Mesenchymal stem cell (in vitro differentiated cells and primary cell): ENCODE data around the gene BAD.
A peak's percentile ranks its signal among the peaks of the same experiment; 100 is the strongest.

ENCODE experiments used
- DNase-seq: peaks from one replicate; pipeline ENCODE4 v3.0.0-alpha.2; 2013
- H2AFZ ChIP-seq: one replicate; pipeline ENCODE4 v1.6.1; 2013; ENCODE audit warnings: low read depth, mild to moderate bottlenecking, control low read depth, inconsistent platforms, low read length, moderate library complexity
- H2AK5ac ChIP-seq: 2 replicates; pipeline ENCODE4 v1.6.1; 2013; ENCODE audit warnings: low read length, moderate library complexity, mild to moderate bottlenecking, inconsistent platforms; ENCODE audit not compliant: severe bottlenecking
- H2BK120ac ChIP-seq: one replicate; pipeline ENCODE4 v1.6.1; 2013; ENCODE audit warnings: low read depth, mild to moderate bottlenecking, inconsistent platforms, low read length, moderate library complexity
- H2BK12ac ChIP-seq, 2 experiments: one replicate each; pipeline ENCODE4 v1.6.1; 2013; ENCODE audit warnings: inconsistent platforms in 2 of 2, low read length in 2 of 2, mild to moderate bottlenecking in 2 of 2, moderate library complexity in 2 of 2, control low read depth in 1 of 2
- H2BK15ac ChIP-seq: one replicate; pipeline ENCODE4 v1.6.1; 2013; ENCODE audit warnings: mild to moderate bottlenecking, low read depth, inconsistent platforms; ENCODE audit not compliant: poor library complexity, severe bottlenecking
- H2BK5ac ChIP-seq: 2 replicates; pipeline ENCODE4 v1.6.1; 2013; ENCODE audit warnings: low read depth, mild to moderate bottlenecking, low read length, control low read depth, inconsistent platforms; ENCODE audit not compliant: poor library complexity, severe bottlenecking
- H3K14ac ChIP-seq, 2 experiments: one replicate each; pipeline ENCODE4 v1.6.1; 2013; ENCODE audit warnings: inconsistent platforms in 2 of 2, low read length in 2 of 2, control low read depth in 1 of 2, mild to moderate bottlenecking in 1 of 2, moderate library complexity in 1 of 2
- H3K18ac ChIP-seq, 2 experiments: one replicate each; pipeline ENCODE4 v1.6.1; 2013; ENCODE audit warnings: inconsistent platforms in 2 of 2, low read length in 2 of 2, control low read depth in 1 of 2, low read depth in 1 of 2, mild to moderate bottlenecking in 1 of 2
- H3K23ac ChIP-seq, 2 experiments: one replicate each; pipeline ENCODE4 v1.6.1; 2013; ENCODE audit warnings: inconsistent platforms in 2 of 2, low read length in 2 of 2, mild to moderate bottlenecking in 2 of 2, moderate library complexity in 2 of 2, control low read depth in 1 of 2
- H3K27ac ChIP-seq: 2 replicates; pipeline ENCODE4 v1.5.1; 2013; ENCODE audit warnings: mild to moderate bottlenecking, moderate library complexity, low read length, control low read depth, inconsistent platforms; ENCODE audit not compliant: poor library complexity, severe bottlenecking
- H3K27me3 ChIP-seq, 2 experiments: 2 replicates each; pipeline versions ENCODE4 v1.6.1 to v1.7.0; 2013; ENCODE audit warnings: low read length in 2 of 2, mild to moderate bottlenecking in 2 of 2, moderate library complexity in 2 of 2, control low read depth in 1 of 2, inconsistent platforms in 1 of 2; ENCODE audit not compliant: control insufficient read depth in 1 of 2, insufficient read depth in 1 of 2
- H3K36me3 ChIP-seq, 2 experiments: 2 replicates each; pipeline versions ENCODE4 v1.6.1 to v1.7.0; 2013; ENCODE audit warnings: low read length in 2 of 2, control low read depth in 1 of 2, inconsistent platforms in 1 of 2, low read depth in 1 of 2, mild to moderate bottlenecking in 1 of 2; ENCODE audit not compliant: insufficient read depth in 2 of 2, control insufficient read depth in 1 of 2
- H3K4ac ChIP-seq, 2 experiments: one replicate each; pipeline ENCODE4 v1.6.1; 2013; ENCODE audit warnings: inconsistent platforms in 2 of 2, low read length in 2 of 2, mild to moderate bottlenecking in 2 of 2, moderate library complexity in 2 of 2, control low read depth in 1 of 2, low read depth in 1 of 2
- H3K4me1 ChIP-seq: 2 replicates; pipeline ENCODE4 v1.6.1; 2013; ENCODE audit warnings: low read depth, low read length, control low read depth; ENCODE audit not compliant: control insufficient read depth, insufficient read depth
- H3K4me2 ChIP-seq: 2 replicates; pipeline ENCODE4 v1.6.1; 2013; ENCODE audit warnings: low read length, mild to moderate bottlenecking, inconsistent platforms; ENCODE audit not compliant: poor library complexity, severe bottlenecking
- H3K4me3 ChIP-seq, 2 experiments: 2 replicates each; pipeline versions ENCODE4 v1.5.1 to v1.7.0; 2013; ENCODE audit warnings: low read length in 2 of 2, mild to moderate bottlenecking in 2 of 2, control low read depth in 1 of 2, low read depth in 1 of 2; ENCODE audit not compliant: insufficient read depth in 1 of 2
- H3K79me1 ChIP-seq: replicated peaks from 2 replicates; pipeline ENCODE4 v1.6.1; 2013; ENCODE audit warnings: mild to moderate bottlenecking, control low read depth, low read length, inconsistent platforms; ENCODE audit not compliant: poor library complexity, severe bottlenecking
- H3K9ac ChIP-seq: 2 replicates; pipeline ENCODE4 v1.7.0; 2013; ENCODE audit warnings: mild to moderate bottlenecking, low read length, moderate library complexity
- H3K9me3 ChIP-seq: 2 replicates; pipeline ENCODE4 v1.7.0; 2013; ENCODE audit warnings: mild to moderate bottlenecking, low read length; ENCODE audit not compliant: control insufficient read depth
- H4K8ac ChIP-seq: one replicate; pipeline ENCODE4 v1.6.1; 2013; ENCODE audit warnings: inconsistent platforms, mild to moderate bottlenecking, low read length, moderate library complexity
- H4K91ac ChIP-seq: one replicate; pipeline ENCODE4 v1.6.1; 2013; ENCODE audit warnings: mild to moderate bottlenecking, low read length, inconsistent platforms
- WGBS: methylation state at CpG from one replicate; pipeline ENCODE4 v1.1.7; 2013; ENCODE audit warnings: mixed read lengths; 5-methylcytosine and 5-hydroxymethylcytosine counted together

BAD gene

DNA sequence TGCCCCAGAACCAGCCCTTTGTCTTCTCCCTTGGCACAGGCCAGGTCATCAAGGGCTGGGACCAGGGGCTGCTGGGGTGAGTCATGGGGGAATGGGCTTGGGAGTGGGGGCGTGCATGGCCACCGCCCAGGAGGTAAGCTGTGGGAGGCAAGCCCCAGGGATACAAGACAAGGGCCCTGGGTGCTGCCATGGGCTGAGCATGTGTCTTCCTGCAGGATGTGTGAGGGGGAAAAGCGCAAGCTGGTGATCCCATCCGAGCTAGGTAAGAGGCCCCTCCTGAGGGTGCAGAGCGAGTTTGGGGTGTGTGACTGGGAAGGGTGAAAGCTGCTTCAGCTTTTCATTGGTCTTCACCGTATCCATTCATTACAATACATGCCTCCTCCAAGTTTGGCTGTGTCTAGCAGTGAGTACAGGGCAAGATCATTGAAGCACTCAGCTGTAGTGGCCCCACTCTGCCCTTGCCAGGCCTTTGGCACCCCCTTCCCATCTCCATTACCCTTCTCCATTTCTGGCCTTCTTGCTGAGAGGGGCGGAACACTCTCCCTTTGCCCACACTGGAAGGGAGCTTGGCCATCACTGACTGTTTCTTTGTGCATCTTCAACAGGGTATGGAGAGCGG, 41.1 kb downstream of the BAD start:
- H2BK120ac ChIP-seq: no peak overlapping the region
- H2AFZ ChIP-seq: no peak overlapping the region
- peak overlapping the region in 1 of 2 experiments; percentile 61 for H3K23ac ChIP-seq
- H3K18ac ChIP-seq: no peak overlapping the region
- H3K4me3 ChIP-seq: peak overlapping the region in 1 of 2 experiments; percentile 89
- no peak overlapping the region for H2BK15ac ChIP-seq
- DNase-seq: no peak
- peak overlapping the region in 1 of 2 experiments; percentile 33 for H3K14ac ChIP-seq
- peak overlapping the region; percentile 0 for H3K27ac ChIP-seq
- no peak overlapping the region for H4K8ac ChIP-seq
- H3K79me1 ChIP-seq: peaks cover 9% of the 10 kb centered on the region
- H4K91ac ChIP-seq: no peak overlapping the region
- no peak overlapping the region for H2BK12ac ChIP-seq
- 81% methylated on average over 5 of the region's 8 CpGs for WGBS
- no peak overlapping the region for H2AK5ac ChIP-seq
- peaks cover 29 to 38% of the 10 kb centered on the region in 2 experiments for H3K36me3 ChIP-seq
- H3K4ac ChIP-seq: no peak overlapping the region
- peaks cover 41% of the 10 kb centered on the region for H3K4me1 ChIP-seq
- no peak overlapping the region for H2BK5ac ChIP-seq
- no peaks in the 10 kb centered on the region for H3K27me3 ChIP-seq
- H3K9me3 ChIP-seq: no peaks in the 10 kb centered on the region
- H3K9ac ChIP-seq: peak overlapping the region; percentile 91
- no peak overlapping the region for H3K4me2 ChIP-seq

DNA sequence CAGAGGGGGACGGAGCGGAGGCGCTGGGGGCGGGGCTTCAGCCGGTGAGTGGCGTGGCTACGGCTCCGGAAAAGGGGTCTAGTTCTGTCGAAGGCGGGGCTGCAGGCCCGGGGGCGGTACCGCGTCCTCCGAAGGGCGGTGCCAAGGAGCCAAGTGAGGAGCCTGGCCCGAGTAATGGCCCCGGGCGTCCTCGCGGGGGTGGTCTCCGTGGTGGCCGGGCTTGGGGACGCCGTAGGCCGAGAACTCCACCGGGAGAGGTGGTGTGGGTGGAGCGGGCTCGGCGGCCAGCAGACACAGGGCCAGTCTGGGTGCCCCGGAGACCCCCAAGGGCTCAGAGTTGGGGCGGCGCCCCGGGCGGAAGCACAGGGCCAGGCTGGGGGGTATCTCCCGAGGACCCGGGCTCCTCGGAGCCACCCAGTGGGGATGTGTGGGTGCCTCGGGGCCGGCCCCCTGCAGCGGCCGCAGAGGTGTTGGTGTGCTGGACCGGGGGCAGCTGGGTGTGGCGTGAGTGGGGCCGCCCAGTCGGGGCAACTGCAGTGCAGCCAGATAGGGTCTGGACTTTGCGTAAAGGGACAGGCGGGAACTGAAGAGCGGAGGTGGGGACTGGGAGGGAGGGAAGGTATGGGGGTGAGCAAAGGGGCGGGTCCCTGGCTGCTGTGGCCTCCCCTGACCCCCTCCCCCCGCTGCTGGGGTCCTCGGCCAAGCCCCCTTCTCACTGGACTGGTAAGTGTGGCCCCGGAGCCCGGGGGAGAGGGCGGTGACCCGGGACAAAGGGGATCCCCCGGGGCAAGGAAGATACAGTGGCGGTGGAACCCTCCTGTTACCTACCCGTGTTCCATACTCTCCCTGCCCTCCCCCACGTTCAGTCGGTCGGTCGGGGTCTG, 42.7 kb downstream of the BAD start:
- Histone ChIP-seq H3K4me1 (peaks cover 37% of the 10 kb centered on the region), H3K27ac (peak overlapping the region; percentile 36), H2BK120ac (peak overlapping the region; percentile 82), H3K23ac (peak overlapping the region in 1 of 2 experiments; percentile 10), H2BK12ac (peak overlapping the region in 1 of 2 experiments; percentile 65), H2BK5ac (peak overlapping the region; percentile 54), H2BK15ac (peak overlapping the region; percentile 99), H3K27me3 (no peaks in the 10 kb centered on the region), H3K36me3 (peaks cover 42 to 51% of the 10 kb centered on the region in 2 experiments), H3K79me1 (peaks cover 17% of the 10 kb centered on the region), H2AFZ (no peak overlapping the region), H3K14ac (peak overlapping the region in 1 of 2 experiments; percentile 82), H2AK5ac (peak overlapping the region; percentile 59), H3K9ac (peak overlapping the region; percentile 91), H4K8ac (peak overlapping the region; percentile 78), H3K4me2 (peak overlapping the region; percentile 95), H4K91ac (peak overlapping the region; percentile 89), H3K9me3 (no peaks in the 10 kb centered on the region), H3K18ac (peak overlapping the region; percentile 14 to 90), H3K4ac (peak overlapping the region; percentile 40 to 98), H3K4me3 (peak overlapping the region; percentile 74 to 89)
- under 1% methylated on average over 47 of the region's 63 CpGs for WGBS
- peak; percentile 59 for DNase-seq

DNA sequence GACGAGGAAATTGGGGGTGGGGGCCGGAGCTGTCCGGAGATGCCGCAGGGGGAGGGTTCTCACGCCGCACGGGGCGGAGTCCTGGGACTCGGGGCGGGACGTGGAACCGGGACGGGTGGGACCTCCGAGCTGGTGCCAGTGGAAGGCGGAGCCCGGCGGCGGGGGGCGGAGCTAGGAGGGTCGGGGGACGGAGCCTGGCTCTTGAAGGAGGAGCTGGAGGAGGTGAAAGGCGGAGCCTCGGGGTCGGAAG, 43.3 kb downstream of the BAD start:
- Histone ChIP-seq H2AK5ac (no peak overlapping the region), H2BK15ac (no peak overlapping the region), H3K79me1 (peaks cover 18% of the 10 kb centered on the region), H2BK120ac (no peak overlapping the region), H3K4me3 (peak overlapping the region; percentile 78 to 85), H4K8ac (peak overlapping the region; percentile 9), H3K27me3 (no peaks in the 10 kb centered on the region), H2BK12ac (peak overlapping the region in 1 of 2 experiments; percentile 79), H3K18ac (peak overlapping the region; percentile 23 to 97), H3K4me1 (peaks cover 37% of the 10 kb centered on the region), H4K91ac (peak overlapping the region; percentile 31), H2AFZ (peak overlapping the region; percentile 78), H2BK5ac (peak overlapping the region; percentile 48), H3K27ac (peak overlapping the region; percentile 80), H3K4me2 (peak overlapping the region; percentile 43), H3K23ac (no peak overlapping the region), H3K4ac (peak overlapping the region in 1 of 2 experiments; percentile 93), H3K14ac (peak overlapping the region in 1 of 2 experiments; percentile 71), H3K9me3 (no peaks in the 10 kb centered on the region), H3K36me3 (peaks cover 42 to 52% of the 10 kb centered on the region in 2 experiments), H3K9ac (peak overlapping the region; percentile 94)
- peak; percentile 99 for DNase-seq
- 3% methylated on average over 21 of the region's 24 CpGs for WGBS
